Suprapubic skin (tissue), 4 donors: ENCODE data around the gene ZNF358. TPM values are rescaled to one million over a fixed set of nuclear protein-coding genes. Genes with fewer than 3 reads are reported as not detected.

Experiments used
- DNase-seq, 2 donors: peaks; one replicate each; pipeline ENCODE4 v3.0.0-alpha.2; 2019; ENCODE audit warnings: low spot score in 2 of 2
- H3K27ac ChIP-seq: fragments of 200-600 bp; sonication (generic); one replicate; pipeline ENCODE4 v1.5.1; 2019
- H3K27me3 ChIP-seq: fragments of 200-600 bp; sonication (generic); one replicate; pipeline ENCODE4 v1.5.1; 2019
- H3K36me3 ChIP-seq: fragments of 200-600 bp; sonication (generic); one replicate; pipeline ENCODE4 v1.5.1; 2019
- H3K4me1 ChIP-seq: fragments of 200-600 bp; sonication (generic); one replicate; pipeline ENCODE4 v1.5.1; 2019
- H3K4me3 ChIP-seq: fragments of 200-600 bp; sonication (generic); one replicate; pipeline ENCODE4 v1.5.1; 2019; ENCODE audit warnings: mild to moderate bottlenecking
- H3K9me3 ChIP-seq: fragments of 200-600 bp; sonication (generic); one replicate; pipeline ENCODE4 v1.5.1; 2019
- CTCF ChIP-seq, 2 donors: fragments of 200-600 bp in 1 of 2; fragments of 450-650 bp in 1 of 2; sonication (generic) in 1 of 2; IDR thresholded peaks; one replicate each; pipeline ENCODE4 v1.5.1; 2016 to 2019; ENCODE audit warnings: antibody characterized with exemption in 2 of 2, mild to moderate bottlenecking in 1 of 2, moderate library complexity in 1 of 2
- EP300 ChIP-seq: sonication (generic); formaldehyde crosslinking; IDR thresholded peaks from one replicate; pipeline ENCODE4 v1.6.1; 2017; ENCODE audit warnings: antibody characterized with exemption
- POLR2A ChIP-seq, 2 donors: fragments of 450-650 bp; IDR thresholded peaks; one replicate each; pipeline ENCODE4 v1.6.1; 2017; ENCODE audit warnings: antibody characterized with exemption in 2 of 2, mild to moderate bottlenecking in 2 of 2, moderate library complexity in 2 of 2
- POLR2AphosphoS5 ChIP-seq, 3 donors: sonication (generic); formaldehyde crosslinking; IDR thresholded peaks; one replicate each; pipeline ENCODE4 v1.6.1; 2017; ENCODE audit warnings: antibody characterized with exemption in 3 of 3
- WGBS: methylation state at CpG from one replicate; pipeline ENCODE4 v1.1.5; 2018; 5-methylcytosine and 5-hydroxymethylcytosine counted together
- total RNA-seq, 4 donors: library from RNA; depleted of rRNA; stranded (reverse); fragments of >200 nt; gene quantifications; one replicate each; pipeline ENCODE4 v1.1.0, GENCODE V29; 2016

ZNF358 gene
- total RNA-seq, 4 donors from 2014 or later = 28.7 to 48.5 (median 39.5) TPM

GRCh38 chr19:7492558-7492957 is 23.3 kb upstream of the ZNF358 start:
- no peaks in the 10 kb centered on the region for H3K27me3 ChIP-seq
- H3K4me3 ChIP-seq = no peak overlapping the region
- TF ChIP-seq EP300 (no peak), POLR2A (IDR thresholded peaks at IDR 0.05) (no peak), POLR2AphosphoS5 (IDR thresholded peaks at IDR 0.05) (no peak), CTCF (IDR thresholded peaks at IDR 0.05) (no peak)
- peaks cover 29% of the 10 kb centered on the region for H3K4me1 ChIP-seq
- WGBS = 68% methylated on average over 11 of the region's 11 CpGs
- no peak for DNase-seq
- H3K9me3 ChIP-seq = no peaks in the 10 kb centered on the region
- H3K36me3 ChIP-seq = no peaks in the 10 kb centered on the region
- no peak overlapping the region for H3K27ac ChIP-seq

- no peak overlapping the region for H3K4me3 ChIP-seq
- 63% methylated on average over 13 of the region's 13 CpGs for WGBS
- no peaks in the 10 kb centered on the region for H3K27me3 ChIP-seq
- H3K27ac ChIP-seq = peak overlapping the region; percentile 56
- DNase-seq = no peak
- TF ChIP-seq EP300 = no peak
- no peak for TF ChIP-seq POLR2A (IDR thresholded peaks at IDR 0.05)
- TF ChIP-seq CTCF (IDR thresholded peaks at IDR 0.05) = no peak
- TF ChIP-seq POLR2AphosphoS5 (IDR thresholded peaks at IDR 0.05) = no peak
- H3K36me3 ChIP-seq = no peaks in the 10 kb centered on the region
- H3K9me3 ChIP-seq = no peaks in the 10 kb centered on the region
- peaks cover 15% of the 10 kb centered on the region for H3K4me1 ChIP-seq
Measured at GRCh38 chr19:7494416-7495098, 21.3 kb upstream of the ZNF358 start.

GRCh38 chr19:7497292-7497691 is 18.6 kb upstream of the ZNF358 start:
- no peaks in the 10 kb centered on the region for H3K36me3 ChIP-seq
- no peak for DNase-seq
- no peak overlapping the region for H3K27ac ChIP-seq
- WGBS = 64% methylated on average over 7 of the region's 7 CpGs
- H3K4me1 ChIP-seq = peaks cover 25% of the 10 kb centered on the region
- H3K9me3 ChIP-seq = no peaks in the 10 kb centered on the region
- no peak for TF ChIP-seq POLR2A (IDR thresholded peaks at IDR 0.05)
- TF ChIP-seq POLR2AphosphoS5 (IDR thresholded peaks at IDR 0.05) = no peak
- TF ChIP-seq EP300 = no peak
- TF ChIP-seq CTCF (IDR thresholded peaks at IDR 0.05) = no peak
- peaks cover 18% of the 10 kb centered on the region for H3K27me3 ChIP-seq
- no peak overlapping the region for H3K4me3 ChIP-seq

GRCh38 chr19:7500811-7501450 is 15.0 kb upstream of the ZNF358 start:
- H3K4me1 ChIP-seq = peaks cover 20% of the 10 kb centered on the region
- no peaks in the 10 kb centered on the region for H3K9me3 ChIP-seq
- no peak overlapping the region for H3K27ac ChIP-seq
- H3K4me3 ChIP-seq = peak overlapping the region; percentile 54
- peaks cover 22% of the 10 kb centered on the region for H3K27me3 ChIP-seq
- 2% methylated on average over 43 of the region's 93 CpGs for WGBS
- TF ChIP-seq EP300 = no peak
- TF ChIP-seq CTCF (IDR thresholded peaks at IDR 0.05) = peak in 1 of 2 donors; percentile 4
- DNase-seq = no peak
- no peaks in the 10 kb centered on the region for H3K36me3 ChIP-seq

GRCh38 chr19:7502552-7502951 is 13.4 kb upstream of the ZNF358 start:
- TF ChIP-seq EP300 (no peak), POLR2A (IDR thresholded peaks at IDR 0.05) (no peak), CTCF (IDR thresholded peaks at IDR 0.05) (no peak), POLR2AphosphoS5 (IDR thresholded peaks at IDR 0.05) (no peak)
- peaks cover 22% of the 10 kb centered on the region for H3K27me3 ChIP-seq
- no peaks in the 10 kb centered on the region for H3K36me3 ChIP-seq
- DNase-seq = no peak
- H3K4me1 ChIP-seq = peaks cover 26% of the 10 kb centered on the region
- H3K27ac ChIP-seq = no peak overlapping the region
- H3K9me3 ChIP-seq = no peaks in the 10 kb centered on the region
- H3K4me3 ChIP-seq = no peak overlapping the region
- WGBS = 78% methylated on average over 2 of the region's 2 CpGs
